Endometrium (tissue), 2 donors: Measurements from ENCODE around the gene OPA3.

Experiments
- FAIRE-seq: peaks from 2 replicates; lab custom pipeline; 2012; peaks lifted over from hg19 to GRCh38; lab: Jason Lieb, UNC
- donor health status: control.
- donor health status: control.

OPA3 gene

GRCh38 chr19:45501730-45502014, 82.9 kb downstream of the OPA3 start:
- FAIRE-seq, result no peak

GRCh38 chr19:45500918-45501729, 83.5 kb downstream of the OPA3 start:
- no peak for FAIRE-seq

GRCh38 chr19:45499196-45500180, 85.1 kb downstream of the OPA3 start:
- FAIRE-seq, result no peak

- FAIRE-seq, result no peak
Observed at GRCh38 chr19:45498411-45499195, 86.0 kb downstream of the OPA3 start, which contains the start of gene PPM1N. Gene PPM1N (plus strand): TSS chr19:45498443. CDS start chr19:45498473, 30 bp downstream.

GRCh38 chr19:45497791-45498190, 86.8 kb downstream of the OPA3 start:
- FAIRE-seq, result no peak

GRCh38 chr19:45496349-45496953, 88.2 kb downstream of the OPA3 start:
- no peak for FAIRE-seq

GRCh38 chr19:45495178-45495577, 89.4 kb downstream of the OPA3 start:
- no peak for FAIRE-seq

GRCh38 chr19:45494261-45494916, 90.2 kb downstream of the OPA3 start:
- FAIRE-seq, result no peak

- peak; percentile 54 for FAIRE-seq
Observed at GRCh38 chr19:45492627-45493470, 91.8 kb downstream of the OPA3 start.

- FAIRE-seq, result no peak
Observed at GRCh38 chr19:45492137-45492626, 92.4 kb downstream of the OPA3 start.

GRCh38 chr19:45489216-45489855, 95.3 kb downstream of the OPA3 start:
- FAIRE-seq, result no peak

GRCh38 chr19:45488708-45489107, 95.9 kb downstream of the OPA3 start:
- FAIRE-seq, result no peak

- FAIRE-seq, result peak; percentile 33
Observed at GRCh38 chr19:45485305-45486077, 99.1 kb downstream of the OPA3 start.

- no peak for FAIRE-seq
Observed at GRCh38 chr19:45484273-45484945, 100.2 kb downstream of the OPA3 start.

- no peak for FAIRE-seq
Observed at GRCh38 chr19:45483033-45483432, 101.6 kb downstream of the OPA3 start.

GRCh38 chr19:45478454-45479238, 106.0 kb downstream of the OPA3 start:
- FAIRE-seq, result peak; percentile 77

GRCh38 chr19:45477713-45478453, 106.7 kb downstream of the OPA3 start:
- FAIRE-seq, result no peak
